ENCODE data around the gene DEUP1. TPM values are rescaled to one million over a fixed set of nuclear protein-coding genes. Genes with fewer than 3 reads are reported as not detected.
"Not testable (repeated sequence)": the region's sequence is repeated elsewhere in the genome, so short reads cannot be mapped to it uniquely, and the experiment has no call there.

Gene DEUP1
- total RNA-seq, 4 donors from 2014 or later, result not detected

GRCh38 chr11:93410441-93410840 is 79.9 kb downstream of the DEUP1 start:
- no peaks in the 10 kb centered on the region for H3K9me3 ChIP-seq
- no peak overlapping the region for H3K4me3 ChIP-seq

GRCh38 chr11:93411705-93412104 is 81.2 kb downstream of the DEUP1 start:
- no peak overlapping the region for H3K4me3 ChIP-seq
- H3K27ac ChIP-seq, result no peak overlapping the region
- ATAC-seq (no peak), DNase-seq (no peak)
- in situ Hi-C loops (cut with MboI; ENCODE audit: low sequenced_read_pairs in 4 of 4), result no loop called here
- no peaks in the 10 kb centered on the region for H3K27me3 ChIP-seq
- H3K4me1 ChIP-seq, result no peaks in the 10 kb centered on the region
- no peak for TF ChIP-seq CTCF (IDR thresholded peaks at IDR 0.05 in 4 of 5, conservative IDR thresholded peaks at IDR 0.05 in 1 of 5)
- no peak for TF ChIP-seq POLR2A (IDR thresholded peaks at IDR 0.05)
- H3K9me3 ChIP-seq, result no peaks in the 10 kb centered on the region
- intact Hi-C loops (cut with DNase I; ENCODE audit: low total_unique reads), result no loop called here
- H3K36me3 ChIP-seq, result no peaks in the 10 kb centered on the region

More at GRCh38 chr11:93410441-93410840, 79.9 kb downstream of the DEUP1 start:
- no peak for DNase-seq
- Histone ChIP-seq H3K27ac (no peak overlapping the region), H3K4me1 (no peaks in the 10 kb centered on the region), H3K27me3 (no peaks in the 10 kb centered on the region), H3K36me3 (no peaks in the 10 kb centered on the region)
- TF ChIP-seq POLR2A (IDR thresholded peaks at IDR 0.05) (no peak), CTCF (IDR thresholded peaks at IDR 0.05 in 4 of 5, conservative IDR thresholded peaks at IDR 0.05 in 1 of 5) (no peak)
- no peak for ATAC-seq
- intact Hi-C loops (cut with DNase I; ENCODE audit: low total_unique reads) (no loop called here), in situ Hi-C loops (cut with MboI; ENCODE audit: low sequenced_read_pairs in 4 of 4) (no loop called here)

DNA sequence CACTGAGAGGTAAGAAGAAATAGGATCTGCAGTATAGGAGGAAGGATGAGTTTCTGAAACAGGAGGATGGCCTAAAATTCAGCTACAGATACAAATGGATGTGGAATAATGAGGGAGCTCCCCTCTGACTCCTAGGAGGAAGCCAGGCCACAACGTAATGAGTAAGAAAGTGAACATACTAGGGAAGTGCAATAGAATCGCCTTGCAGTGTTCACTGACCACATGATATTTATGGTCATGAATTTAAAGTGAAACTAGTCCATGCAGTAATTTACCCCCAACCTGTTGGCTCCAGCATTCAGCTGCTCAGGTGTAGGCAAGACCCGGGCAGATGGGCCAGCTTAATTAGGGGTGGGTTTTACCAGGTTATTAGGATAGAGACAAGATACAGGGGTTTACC is 101.7 kb downstream of the DEUP1 start:
- intact Hi-C loops (cut with DNase I; ENCODE audit: low total_unique reads) (no loop called here), in situ Hi-C loops (cut with MboI; ENCODE audit: low sequenced_read_pairs in 4 of 4) (no loop called here)
- Histone ChIP-seq H3K4me1 (no peaks in the 10 kb centered on the region), H3K9me3 (no peaks in the 10 kb centered on the region), H3K4me3 (no peak overlapping the region), H3K36me3 (no peaks in the 10 kb centered on the region), H3K27ac (no peak overlapping the region), H3K27me3 (no peaks in the 10 kb centered on the region)
- DNase-seq (no peak), ATAC-seq (no peak)
- no peak for TF ChIP-seq CTCF (IDR thresholded peaks at IDR 0.05 in 4 of 5, conservative IDR thresholded peaks at IDR 0.05 in 1 of 5)
- no peak for TF ChIP-seq POLR2A (IDR thresholded peaks at IDR 0.05)

DNA sequence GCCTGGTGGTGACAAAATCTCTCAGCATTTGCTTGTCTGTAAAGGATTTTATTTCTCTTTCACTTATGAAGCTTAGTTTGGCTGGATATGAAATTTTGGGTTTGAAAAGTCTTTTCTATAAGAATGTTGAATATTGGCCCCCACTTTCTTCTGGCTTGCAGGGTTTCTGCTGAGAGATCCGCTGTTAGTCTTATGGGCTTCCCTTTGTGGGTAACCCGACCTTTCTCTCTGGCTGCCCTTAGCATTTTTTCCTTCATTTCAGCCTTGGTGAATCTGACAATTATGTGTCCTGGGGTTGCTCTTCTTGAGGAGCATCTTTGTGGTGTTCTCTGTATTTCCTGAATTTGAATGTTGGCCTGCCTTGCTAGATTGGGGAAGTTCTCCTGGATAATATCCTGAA is 112.7 kb downstream of the DEUP1 start:
- DNase-seq; ATAC-seq; H3K36me3 ChIP-seq; H3K9me3 ChIP-seq; H3K4me3 ChIP-seq; H3K4me1 ChIP-seq; intact Hi-C loops (cut with DNase I; ENCODE audit: low total_unique reads); in situ Hi-C loops (cut with MboI; ENCODE audit: low sequenced_read_pairs in 4 of 4); H3K27me3 ChIP-seq; H3K27ac ChIP-seq: not testable (repeated sequence)

- Histone ChIP-seq H3K9me3 (no peaks in the 10 kb centered on the region), H3K27me3 (no peaks in the 10 kb centered on the region), H3K36me3 (no peaks in the 10 kb centered on the region), H3K27ac (no peak overlapping the region), H3K4me1 (no peaks in the 10 kb centered on the region), H3K4me3 (no peak overlapping the region)
- ATAC-seq (no peak), DNase-seq (no peak)
- no peak for TF ChIP-seq POLR2A (IDR thresholded peaks at IDR 0.05)
- no peak for TF ChIP-seq CTCF (IDR thresholded peaks at IDR 0.05 in 4 of 5, conservative IDR thresholded peaks at IDR 0.05 in 1 of 5)
- in situ Hi-C loops (cut with MboI; ENCODE audit: low sequenced_read_pairs in 4 of 4) (no loop called here), intact Hi-C loops (cut with DNase I; ENCODE audit: low total_unique reads) (no loop called here)
These were observed 114.1 kb downstream of the DEUP1 start for GRCh38 chr11:93444617-93445073.
